DMS153 treated with DMSO at 0.1 percent for 48 hours (cell line): ENCODE data around the gene MYH13.
"Not testable (repeated sequence)": the region's sequence is repeated elsewhere in the genome, so short reads cannot be mapped to it uniquely, and the experiment has no call there.

Experiments
- DNase-seq: peaks from one replicate; lab custom pipeline; 2025; ENCODE audit not compliant: unreplicated experiment; lab: John Stamatoyannopoulos, UW

MYH13 gene

DNA sequence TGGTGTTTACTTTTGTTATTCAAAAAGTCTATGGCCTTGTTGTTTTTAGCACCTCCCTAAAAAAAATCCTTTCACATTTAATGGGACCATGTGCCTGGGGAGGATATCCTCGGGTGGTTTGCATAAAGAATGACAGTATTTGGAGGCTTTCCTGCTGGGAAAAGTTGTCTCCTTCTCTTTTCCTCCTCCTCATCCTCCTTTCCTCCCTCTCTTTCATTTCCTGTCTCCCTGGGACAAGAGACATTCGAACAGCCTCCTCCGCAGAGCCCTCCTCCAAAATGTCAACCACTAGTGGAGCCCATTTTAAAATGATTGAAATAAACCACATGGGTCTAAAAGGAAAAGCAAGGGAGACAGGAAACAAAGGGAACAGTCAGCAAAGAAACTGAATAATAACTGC is 67.4 kb downstream of the MYH13 start:
- no peak for DNase-seq

DNA sequence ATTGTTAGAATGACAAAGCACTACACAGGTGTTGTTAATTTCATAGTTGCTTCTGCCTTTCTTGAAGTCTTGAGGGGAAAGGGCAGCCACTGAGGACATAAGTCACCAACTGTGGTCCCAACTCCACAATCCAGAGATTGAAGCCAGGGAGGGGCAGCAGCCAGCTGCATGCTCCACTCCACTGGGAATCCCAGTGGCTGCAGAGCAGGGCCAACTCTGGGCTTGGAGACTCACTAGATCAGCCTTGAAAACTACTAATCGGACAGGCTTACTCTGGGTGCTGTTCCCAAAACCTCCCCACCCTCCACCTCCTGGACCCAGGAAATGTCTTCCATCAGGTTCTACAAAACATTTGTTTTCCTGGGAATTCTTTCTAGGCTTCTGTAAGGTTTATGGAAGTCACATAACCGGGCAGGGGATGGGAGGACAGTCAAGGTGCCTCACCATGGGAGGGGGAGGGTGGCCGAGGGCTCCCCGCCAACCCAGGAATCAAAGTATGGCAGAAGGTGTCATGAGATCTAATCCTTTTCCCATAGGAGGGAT is 68.0 kb downstream of the MYH13 start:
- no peak for DNase-seq

DNA sequence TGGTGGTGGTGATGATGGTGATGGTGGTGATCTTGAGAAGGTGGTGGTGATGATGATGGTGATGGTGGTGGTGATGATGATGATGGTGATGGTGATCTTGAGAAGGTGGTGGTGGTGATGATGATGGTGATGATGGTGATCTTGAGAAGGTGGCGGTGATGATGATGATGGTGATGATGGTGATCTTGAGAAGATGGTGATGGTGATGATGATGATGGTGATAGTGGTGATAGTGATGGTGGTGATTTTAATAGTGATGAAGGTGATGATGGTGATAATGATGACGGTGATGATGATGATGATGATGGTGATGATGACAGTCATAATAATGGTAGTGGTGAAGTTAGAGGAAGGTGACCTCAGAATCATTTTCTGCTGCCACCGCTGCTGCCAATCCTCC is 75.1 kb downstream of the MYH13 start:
- no peak for DNase-seq

DNA sequence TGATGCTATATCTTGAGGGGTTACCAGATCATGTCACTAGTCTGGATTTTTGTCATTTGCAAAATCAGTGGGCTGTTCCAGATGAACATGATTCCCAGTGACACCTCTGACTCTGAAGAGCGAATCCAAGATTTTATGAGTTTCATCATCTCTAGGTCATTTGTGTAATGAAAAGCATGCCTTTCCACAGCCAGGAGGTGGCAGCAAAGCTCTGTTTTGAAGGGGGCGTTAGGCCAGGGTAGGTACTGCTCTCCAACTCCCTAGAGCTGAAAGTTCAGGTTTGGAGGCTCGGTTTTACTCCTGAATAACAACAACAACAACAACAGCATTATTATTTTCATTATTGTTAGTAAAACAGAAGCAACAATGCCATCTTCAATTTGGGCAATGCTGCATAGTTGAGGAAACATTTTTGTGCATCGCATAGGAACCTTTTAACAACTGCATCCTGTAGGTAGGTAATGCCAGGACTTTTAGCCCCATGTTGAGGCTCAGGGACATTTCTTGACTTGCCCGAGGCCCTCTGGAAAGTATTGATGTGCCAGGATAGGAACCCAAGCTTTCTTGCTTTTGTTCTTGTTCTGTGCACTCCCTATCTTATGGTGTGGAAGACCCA is 77.0 kb downstream of the MYH13 start:
- no peak for DNase-seq

DNA sequence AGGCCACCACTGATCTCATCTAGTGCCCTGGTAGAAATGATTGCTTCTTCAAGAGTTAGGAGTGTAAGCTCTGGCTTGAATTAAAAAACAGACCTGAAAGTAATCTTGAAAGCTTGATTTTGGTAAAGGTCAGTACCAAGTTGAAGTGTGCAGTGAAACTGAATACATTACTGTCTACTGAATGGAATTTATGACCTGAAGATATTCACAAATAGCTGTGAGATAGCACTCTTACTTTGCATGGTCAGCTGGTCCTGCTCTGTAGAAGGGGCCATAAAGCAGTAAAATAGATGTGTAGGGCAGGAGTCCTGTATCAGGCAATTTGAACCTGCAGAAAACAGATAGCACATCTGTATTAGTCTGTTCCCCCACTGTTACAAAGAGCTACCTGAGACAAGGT is 78.6 kb downstream of the MYH13 start:
- no peak for DNase-seq

DNA sequence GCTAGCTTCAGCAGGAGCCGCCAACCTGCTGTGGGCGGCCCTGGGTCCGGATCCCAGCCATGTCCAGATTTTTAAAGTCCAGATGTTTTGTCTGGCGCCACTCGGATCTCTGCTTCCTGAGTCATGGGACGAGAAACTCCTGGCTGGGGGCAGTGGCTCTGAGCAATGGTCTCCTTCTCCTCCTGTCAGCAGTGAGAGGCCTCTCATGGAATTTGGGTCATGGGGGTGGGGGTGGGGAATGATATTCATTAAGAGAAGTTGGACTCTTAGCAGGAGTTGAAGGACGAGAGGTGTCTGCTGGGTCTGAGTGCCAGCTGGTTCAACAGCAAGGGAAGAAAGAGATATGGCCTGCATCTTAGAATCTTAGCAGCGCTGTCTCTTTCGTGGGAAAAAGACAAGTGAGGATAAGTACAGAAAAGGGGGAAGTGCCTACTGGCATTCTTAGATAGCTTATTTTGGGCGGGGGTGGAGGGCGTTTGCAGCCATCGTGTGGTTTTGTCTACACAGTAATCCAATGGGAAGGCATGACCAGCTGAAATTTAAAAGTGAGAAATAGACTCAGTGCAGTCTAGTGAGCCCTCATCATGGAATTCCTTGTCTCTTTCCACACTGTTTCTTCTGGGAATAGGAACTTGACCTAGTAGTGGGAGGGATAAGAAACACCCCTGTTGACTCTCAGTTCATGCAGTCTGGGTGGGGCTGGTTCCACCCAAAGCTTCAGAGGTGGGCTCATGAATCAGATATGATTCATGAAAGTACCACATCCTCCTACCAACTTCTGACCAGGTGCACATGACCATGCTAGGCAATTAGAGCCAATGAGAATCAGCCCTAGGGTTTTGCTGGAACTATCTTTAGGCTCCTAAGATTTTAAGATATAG is 80.5 kb downstream of the MYH13 start:
- no peak for DNase-seq

DNA sequence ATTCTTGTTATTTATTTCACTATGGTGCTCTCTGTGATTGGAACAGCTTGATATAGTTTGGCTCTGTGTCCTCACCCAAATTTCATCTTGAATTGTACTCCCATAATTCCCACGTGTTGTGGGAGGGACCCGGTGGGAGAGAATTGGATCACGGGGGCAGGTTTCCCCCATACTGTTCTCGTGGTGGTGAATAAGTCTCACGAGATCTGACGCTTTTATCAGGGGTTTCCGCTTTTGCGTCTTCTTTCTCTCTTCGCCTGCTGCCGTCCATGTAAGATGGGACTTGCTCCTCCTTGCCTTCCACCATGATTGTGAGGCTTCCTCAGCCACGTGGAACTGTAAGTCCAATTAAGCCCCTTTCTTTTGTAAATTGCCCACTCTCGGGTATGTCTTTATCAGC is 81.2 kb downstream of the MYH13 start:
- DNase-seq = not testable (repeated sequence)

DNA sequence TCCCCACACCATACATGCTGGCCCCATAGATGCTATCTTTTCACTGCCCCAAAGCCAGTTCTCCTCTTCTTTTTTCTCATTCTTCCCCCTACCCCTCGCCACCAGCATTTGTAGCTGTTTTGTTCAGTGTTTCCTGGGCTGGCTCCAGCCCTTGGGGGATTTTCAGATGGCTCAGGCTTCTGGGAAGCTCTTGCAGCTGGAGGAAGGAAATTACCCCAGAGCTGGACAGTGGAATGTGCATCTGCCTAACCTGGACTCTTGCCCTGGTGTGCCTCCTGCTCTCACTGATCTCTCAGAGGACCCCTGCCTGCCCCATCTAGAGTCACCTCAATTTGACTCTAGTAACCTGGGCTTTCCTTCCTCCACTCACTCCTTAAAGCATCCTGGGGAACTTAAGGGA is 82.8 kb downstream of the MYH13 start:
- no peak for DNase-seq

DNA sequence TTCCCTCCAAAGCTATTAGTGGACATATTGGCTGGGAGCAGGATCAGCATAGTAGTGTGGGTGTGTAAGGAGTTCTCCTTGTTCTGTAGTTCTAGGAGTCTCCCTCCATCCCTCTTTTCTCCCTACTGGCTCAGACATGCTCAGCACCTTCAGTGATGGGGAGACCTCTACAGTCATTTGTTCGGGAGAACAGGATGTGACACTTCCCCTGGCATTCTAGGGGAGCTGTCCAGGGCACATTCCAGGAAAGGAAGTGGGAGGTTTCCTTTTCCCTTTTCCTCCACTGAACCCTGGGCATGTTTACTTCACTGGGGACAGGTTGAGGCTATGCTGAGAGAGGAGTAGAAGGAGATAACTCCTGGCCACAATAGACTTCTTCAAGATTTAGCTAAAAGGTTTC is 86.5 kb downstream of the MYH13 start:
- DNase-seq = no peak

DNA sequence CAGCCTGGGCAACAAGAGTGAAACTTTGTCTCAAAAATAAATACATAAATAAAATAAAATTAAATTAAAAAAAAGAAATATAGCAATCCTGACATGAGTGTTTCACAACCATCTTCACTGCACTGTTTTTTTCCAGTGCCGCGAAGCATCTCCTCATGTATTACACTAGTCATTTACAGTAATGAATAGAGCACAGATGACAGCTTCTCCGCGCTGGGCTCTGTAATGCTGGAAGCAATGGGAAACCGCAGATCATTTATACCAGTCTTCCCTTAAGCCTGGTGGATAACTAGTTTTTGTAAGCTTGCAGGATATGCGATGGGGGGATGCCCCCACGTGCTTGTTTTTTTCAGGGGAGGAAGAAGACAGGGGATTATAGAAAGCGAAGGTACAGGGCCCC is 86.9 kb downstream of the MYH13 start:
- no peak for DNase-seq

DNA sequence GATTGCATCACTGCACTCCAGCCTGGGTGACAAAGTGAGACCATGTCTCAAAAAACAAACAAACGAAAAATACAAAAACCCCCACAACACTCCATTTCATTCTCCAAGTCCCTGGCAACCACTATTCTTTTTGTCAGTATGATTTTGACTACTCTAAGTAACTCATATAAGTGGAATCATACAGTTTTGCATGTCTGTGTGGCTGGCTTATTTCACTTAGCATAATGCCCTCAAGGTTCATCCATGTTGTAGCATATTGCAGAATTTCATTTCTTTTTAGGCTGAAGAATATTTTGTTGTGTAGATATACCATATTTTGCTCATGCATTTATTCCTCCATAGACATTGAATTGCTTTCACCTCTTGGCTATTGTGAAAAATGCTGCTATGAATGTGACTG is 92.7 kb downstream of the MYH13 start:
- no peak for DNase-seq

DNA sequence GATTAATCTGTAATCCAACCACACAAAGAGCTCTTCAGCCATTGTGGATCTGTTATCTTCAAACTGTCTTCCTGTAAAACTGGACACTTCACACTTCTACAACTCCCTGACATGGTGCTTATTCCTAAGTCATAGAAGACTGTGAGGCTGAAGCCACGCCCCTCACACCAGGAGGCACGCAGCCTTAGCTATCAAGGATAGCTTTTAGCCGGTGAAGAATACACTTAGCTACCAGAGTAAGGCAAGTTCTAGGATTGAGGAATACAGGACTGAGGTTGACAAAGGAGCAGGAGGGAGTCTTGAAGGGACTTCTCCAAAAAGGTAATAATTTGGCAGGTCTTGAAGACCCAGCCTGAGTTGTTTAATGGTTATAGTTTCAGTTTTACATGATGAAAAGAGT is 94.6 kb downstream of the MYH13 start:
- no peak for DNase-seq

DNA sequence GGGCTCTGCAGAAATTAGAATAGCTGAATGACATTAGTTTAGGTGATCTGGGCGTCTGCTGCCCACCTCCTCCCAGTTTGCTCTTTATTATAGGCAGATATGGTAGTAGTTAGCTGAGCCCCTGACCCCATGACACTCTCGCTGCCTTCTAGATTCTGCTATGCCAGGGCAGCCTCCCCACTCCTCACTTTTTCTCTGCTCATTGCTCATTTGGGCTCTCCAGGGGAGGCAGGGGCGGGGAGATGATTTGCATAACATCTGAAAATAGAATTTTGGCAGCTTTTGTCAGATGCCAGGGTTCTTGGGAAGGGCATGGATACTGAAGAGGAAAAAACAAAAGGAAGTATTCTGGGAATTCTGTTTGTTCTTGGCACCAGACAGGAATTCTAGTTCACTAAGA is 96.4 kb downstream of the MYH13 start:
- no peak for DNase-seq

DNA sequence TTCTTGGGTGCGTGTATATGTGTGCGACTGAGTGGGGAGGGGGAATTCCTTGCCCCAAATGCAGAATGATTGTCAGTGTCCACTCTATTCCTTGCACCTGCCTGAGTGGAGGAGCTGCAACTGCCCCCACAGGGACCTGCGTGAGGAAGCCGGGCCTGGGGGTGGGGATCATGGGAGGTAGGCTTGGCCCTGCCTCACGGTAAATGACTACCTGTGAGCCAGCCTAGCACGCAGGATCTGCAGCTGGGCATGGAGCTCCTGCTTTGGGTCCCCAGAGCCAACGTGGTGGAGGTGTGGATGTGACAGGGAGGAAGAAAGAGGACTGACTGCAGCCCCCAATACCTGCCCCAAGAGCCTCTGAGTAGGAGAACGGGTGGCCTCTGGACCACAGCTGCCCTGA is 97.4 kb downstream of the MYH13 start:
- no peak for DNase-seq

DNA sequence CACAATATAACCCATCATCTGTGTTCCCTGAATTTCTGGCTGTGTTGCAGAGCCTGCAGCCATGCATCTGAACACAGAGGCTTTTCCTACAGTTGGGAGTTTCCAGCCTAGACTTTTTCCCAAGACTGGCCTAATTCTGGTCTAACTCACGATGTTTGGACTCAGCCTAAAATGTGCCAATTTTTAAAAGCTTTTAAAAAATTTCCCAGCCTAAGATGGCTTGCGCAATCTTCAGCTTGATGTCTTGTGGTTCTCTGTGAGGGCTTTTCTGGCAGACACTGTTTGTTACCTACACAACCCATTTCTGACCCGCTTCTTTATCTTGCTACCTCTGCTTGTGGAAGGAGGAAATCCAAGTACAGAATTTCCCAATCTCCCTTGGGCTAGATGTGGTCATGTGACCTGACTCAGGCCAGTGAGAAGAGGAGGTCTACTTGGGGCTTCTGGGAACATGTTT is 101.7 kb downstream of the MYH13 start:
- DNase-seq = no peak

DNA sequence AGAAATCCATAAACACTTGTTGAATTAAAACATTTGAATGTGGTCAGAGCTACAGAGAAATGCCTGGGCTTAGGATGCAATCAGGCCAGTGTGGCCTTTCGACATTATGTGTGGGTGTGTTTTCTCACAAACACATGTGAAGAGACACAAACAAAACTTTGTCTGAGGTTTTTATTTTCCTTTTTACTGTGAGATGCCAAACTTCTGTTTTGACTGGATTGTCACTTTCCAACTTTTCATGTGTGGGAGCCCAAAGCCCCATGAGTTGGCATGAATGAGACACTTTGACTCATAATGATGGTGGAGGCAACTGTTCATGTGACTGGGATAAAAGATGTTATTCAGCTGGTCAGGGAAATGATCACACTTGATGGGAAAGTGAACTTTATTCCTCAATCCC is 102.5 kb downstream of the MYH13 start:
- DNase-seq = no peak

DNA sequence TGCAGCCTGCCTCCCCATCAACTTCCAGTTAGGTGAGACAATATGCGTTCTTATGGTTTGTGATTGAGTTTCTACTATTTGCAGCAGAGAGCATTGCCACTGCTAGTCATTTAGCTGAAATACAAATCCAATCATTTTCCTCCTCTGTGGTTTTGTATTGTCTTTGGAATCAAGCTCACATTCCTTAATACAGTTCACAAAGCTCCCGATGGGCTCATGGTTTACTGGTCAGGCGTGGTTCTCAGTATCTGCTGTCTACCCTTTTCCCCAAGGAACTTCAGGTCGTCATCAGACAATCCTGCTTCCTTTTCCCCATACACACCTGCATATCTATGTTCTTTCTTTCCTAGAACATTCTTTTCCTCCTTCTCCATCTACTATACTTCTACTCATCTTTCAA is 104.8 kb downstream of the MYH13 start:
- no peak for DNase-seq

DNA sequence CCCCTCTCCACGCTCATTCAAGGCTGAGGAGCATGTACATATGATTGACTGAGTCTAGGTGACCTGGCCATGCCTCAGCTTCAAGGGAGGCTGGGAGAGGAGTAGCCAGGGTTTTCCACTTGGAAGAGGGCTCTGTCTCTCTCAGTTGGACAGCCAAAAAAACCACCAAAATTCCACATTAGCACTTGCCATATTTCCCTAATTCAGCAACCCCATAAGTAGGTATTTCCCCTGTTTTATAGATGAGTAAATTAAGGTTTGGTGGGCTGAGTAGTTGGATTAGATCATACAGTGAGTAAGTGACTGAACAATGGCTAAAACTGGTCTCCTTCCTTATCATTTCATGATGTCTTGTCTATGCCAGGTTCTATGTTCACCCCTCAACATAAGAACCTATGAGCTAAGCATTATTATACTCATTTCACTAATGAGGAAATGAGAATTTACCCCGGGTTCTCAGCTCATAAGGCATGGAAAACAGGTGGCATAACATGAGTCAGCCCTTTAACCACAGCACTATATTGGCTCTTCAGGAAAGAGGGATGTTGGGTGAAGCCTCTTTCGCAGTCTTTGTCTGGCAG is 106.4 kb downstream of the MYH13 start:
- no peak for DNase-seq

DNA sequence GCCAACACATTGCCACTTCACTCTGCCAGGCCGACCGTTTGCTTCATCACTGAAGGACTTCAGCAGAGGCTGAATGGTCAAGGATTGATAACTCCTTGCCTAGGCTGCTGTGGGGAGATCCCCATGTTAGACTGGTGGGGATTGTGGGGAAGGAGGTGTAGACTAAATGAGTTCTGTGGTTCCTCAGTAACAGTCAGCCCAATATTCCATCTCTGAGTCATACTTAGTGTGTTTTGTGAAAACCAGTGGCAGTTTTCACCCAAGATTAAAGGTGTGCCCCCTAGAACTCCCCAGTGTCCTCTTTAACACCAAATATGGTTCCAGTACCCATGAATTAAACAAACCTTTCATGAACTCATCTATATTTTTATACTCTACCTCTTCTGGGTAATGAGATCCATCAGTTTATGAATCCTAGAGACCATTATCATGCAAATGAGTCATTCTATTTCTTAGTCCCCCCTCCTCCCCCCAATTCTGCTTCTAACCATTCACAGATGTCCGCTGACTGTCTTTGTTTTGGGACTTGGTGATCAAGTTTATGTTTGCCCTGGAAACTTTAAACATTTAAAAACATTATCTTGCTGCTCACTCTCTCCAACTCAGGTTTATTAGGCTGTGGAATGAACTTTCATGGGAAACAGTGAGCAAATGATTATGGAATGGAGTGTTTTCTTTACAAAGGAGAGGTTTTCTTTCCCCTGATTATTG is 107.6 kb downstream of the MYH13 start:
- no peak for DNase-seq

DNA sequence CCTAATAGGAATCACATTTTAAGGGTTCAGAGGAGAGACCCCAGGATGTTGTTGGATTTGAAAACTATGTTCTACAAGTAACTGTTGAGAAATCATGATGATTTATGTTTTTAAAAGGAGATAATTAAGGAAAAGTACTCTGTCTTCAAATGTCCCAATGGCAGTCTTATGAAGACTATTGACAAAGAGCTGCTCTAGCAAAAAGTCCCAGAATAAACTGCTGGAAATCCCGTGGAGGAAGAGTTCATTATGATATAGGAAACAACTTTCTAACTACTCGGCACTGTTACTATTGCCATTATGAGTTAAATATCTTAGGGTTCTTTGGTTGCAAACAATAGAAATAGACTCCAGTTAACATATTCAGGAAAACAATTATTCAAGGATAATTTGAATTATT is 108.8 kb downstream of the MYH13 start:
- no peak for DNase-seq

DNA sequence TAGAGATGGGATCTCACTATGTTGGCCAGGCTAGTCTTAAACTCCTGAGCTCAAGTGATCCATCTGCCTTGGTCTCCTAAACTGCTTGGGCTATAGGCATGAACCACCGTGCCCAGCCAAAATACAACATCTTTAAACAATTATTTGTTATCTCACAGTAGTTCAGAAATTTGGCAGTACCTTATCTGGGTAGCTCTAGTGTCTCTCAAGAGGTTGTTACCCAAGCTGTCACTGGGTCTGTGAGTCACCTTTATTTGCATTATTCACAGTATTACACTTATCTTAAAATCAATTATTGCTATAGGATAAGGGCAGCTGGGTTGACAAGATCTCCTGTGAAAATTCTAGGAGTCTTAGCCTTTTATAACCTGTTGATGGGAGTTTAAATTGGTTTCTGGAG is 110.4 kb downstream of the MYH13 start:
- DNase-seq = no peak
